ENCODE results near the gene RASEF.

- TF ChIP-seq CTCF (IDR thresholded peaks at IDR 0.05; ENCODE audit: low read length): no peak
- no peak for TF ChIP-seq EZH2 (optimal IDR thresholded peaks at IDR 0.05; ENCODE audit: low read depth, low read length)
- TF ChIP-seq EZH2phosphoT487 (IDR thresholded peaks at IDR 0.05; ENCODE audit: low read length): no peak
These were observed 47.0 kb downstream of the RASEF start for GRCh38 chr9:83015897-83016296.
